Umbilical cord (tissue), 2 donors: ENCODE measurements around the gene FABP3. TPM values are rescaled to one million over a fixed set of nuclear protein-coding genes. Genes with fewer than 3 reads are reported as not detected.

Experiments used
- DNase-seq: peaks from one replicate; pipeline ENCODE4 v3.0.0-alpha.2; 2015; ENCODE audit warnings: low spot score
- total RNA-seq: library from RNA; depleted of rRNA; stranded (reverse); fragments of >200 nt; gene quantifications from one replicate; pipeline ENCODE4 v1.2.3, GENCODE V29; 2014; ENCODE audit warnings: low replicate concordance; ENCODE audit not compliant: insufficient read depth

The FABP3 gene
- total RNA-seq, 1 donor from 2014 or later = 15.9 TPM

DNA sequence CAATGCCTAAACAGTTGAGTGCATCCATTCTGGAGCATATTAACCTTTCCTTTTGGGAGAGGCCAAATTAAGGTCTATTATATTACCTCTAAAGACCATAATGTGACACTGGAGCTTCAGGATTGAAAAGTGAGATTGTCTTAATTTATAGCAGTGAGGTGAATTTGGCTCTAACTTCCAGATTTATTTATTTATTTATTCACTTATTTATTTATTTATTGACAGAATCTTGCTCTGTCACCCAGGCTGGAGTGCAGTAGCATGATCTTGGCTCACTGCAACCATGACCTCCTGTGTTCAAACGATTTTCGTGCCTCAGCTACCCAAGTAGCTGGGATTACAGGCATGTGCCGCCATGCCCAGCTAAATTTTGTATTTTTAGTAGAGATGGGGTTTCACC is 57.0 kb downstream of the FABP3 start:
- no peak for DNase-seq

Other genes with a start within 250 kb of the FABP3 start
- not detected for gene NKAIN1, start 133.2 kb downstream of the FABP3 start, total RNA-seq
- gene SNRNP40, start 76.3 kb downstream of the FABP3 start, total RNA-seq = 69.8 TPM
- gene ZCCHC17, start 76.0 kb downstream of the FABP3 start, total RNA-seq = 5.8 TPM
- 1.7 TPM for gene SERINC2, start 40.1 kb upstream of the FABP3 start, total RNA-seq
- 371 TPM for gene TINAGL1, start 203.4 kb upstream of the FABP3 start, total RNA-seq
- 6.7 TPM for gene HCRTR1, start 244.6 kb upstream of the FABP3 start, total RNA-seq